Heart left ventricle (tissue), 13 donors: Measurements from ENCODE around the gene PBX1.

Experiments
- CTCF ChIP-seq, 12 donors: fragments of 200-600 bp; sonication (generic) in 4 of 12; IDR thresholded peaks; one replicate each; pipeline versions ENCODE4 v1.5.0 to v1.8.0; 2018 to 2022; ENCODE audit warnings: antibody characterized with exemption in 12 of 12, mild to moderate bottlenecking in 5 of 12
- POLR2A ChIP-seq, 2 donors: fragments of 450-650 bp; IDR thresholded peaks; one replicate each; pipeline ENCODE4 v1.6.1; 2017; ENCODE audit warnings: antibody characterized with exemption in 2 of 2, mild to moderate bottlenecking in 2 of 2, moderate library complexity in 2 of 2
- donor health status: ischemic (EF 13 %, LVEDD 7.1; RV severe dilation, severe dysfunction).
- donor health status: DM: no; HTN: yes; CAD: no.
- donor health status: DM: no; HTN: no; CAD: no.
- donor health status: ischemic (EF 25% LVEDD 6.9; RV normal size, moderate dysfunction).
- donor health status: ischemic (EF 25% LVEDD 5.7; RV mildly dilated, moderate dysfunction).
- donor health status: ischemic (EF 35%, LVEDD 5.7; RV mildly dilated, moderate dysfunction).
- donor health status: nonischemic (EF 11% LVEDD 7.7; RV severe dilation, severe dysfunction).
- donor health status: DM: yes; HTN: yes; CAD: no.
- donor health status: PGD.
- donor health status: ischemic (EF 29% LVEDD 5.4; RV normal size, mild dysfunction).
- donor health status: nonischemic (EF 23%, LVEDD 6.1; RV moderate dilation, normal function).

- TF ChIP-seq CTCF (IDR thresholded peaks at IDR 0.05): peak in 3 of 12 donors; percentile 14 to 38 (median 18)
- TF ChIP-seq POLR2A (IDR thresholded peaks at IDR 0.05): no peak
These were observed 48.5 kb upstream of the PBX1 start for GRCh38 chr1:164510435-164510834.
